Activated B cell treated with CpG ODN at 0.5 μM for 24 hours (primary cell): ENCODE measurements around the gene MPL. TPM values are rescaled to one million over a fixed set of nuclear protein-coding genes. Genes with fewer than 3 reads are reported as not detected.

Source experiments
- ATAC-seq: fragments of 200-7000 bp; cut with Tn5 transposase; one replicate; pipeline ENCODE4 v1.10.0; 2021; ENCODE audit warnings: low read depth, mild to moderate bottlenecking, moderate library complexity
- CTCF ChIA-PET: fragments of 350-600 bp; sonication (Branson Sonifier 250); formaldehyde crosslinking; loops from one replicate; lab custom pipeline; 2021; ENCODE audit warnings: antibody characterized with exemption; lab: Charles Lee
- POLR2A ChIA-PET: fragments of 350-600 bp; sonication (Branson Sonifier 250); formaldehyde crosslinking; loops from one replicate; lab custom pipeline; 2021; ENCODE audit warnings: antibody characterized with exemption; lab: Charles Lee
- DNase-seq: peaks from one replicate; pipeline ENCODE4 v3.0.0; 2022
- H3K27ac Mint-ChIP-seq: one replicate; pipeline ENCODE4 v1.8.0; 2020; ENCODE audit warnings: mixed read lengths
- H3K27me3 Mint-ChIP-seq: one replicate; pipeline ENCODE4 v1.8.0; 2021; ENCODE audit warnings: mixed read lengths
- H3K36me3 Mint-ChIP-seq: one replicate; pipeline ENCODE4 v1.8.0; 2021; ENCODE audit warnings: low read depth, mixed read lengths
- H3K4me1 Mint-ChIP-seq: one replicate; pipeline ENCODE4 v1.8.0; 2021; ENCODE audit warnings: mixed read lengths
- H3K4me3 Mint-ChIP-seq: one replicate; pipeline ENCODE4 v1.8.0; 2020; ENCODE audit warnings: mild to moderate bottlenecking, mixed read lengths
- H3K9me3 Mint-ChIP-seq: one replicate; pipeline ENCODE4 v1.8.0; 2020; ENCODE audit warnings: mixed read lengths
- intact Hi-C: fragments of 100-400 bp; cut with micrococcal nuclease; formaldehyde crosslinking; loops from one replicate; pipeline ENCODE4 v1.15.1; 2024
- total RNA-seq: library from RNA; stranded (reverse); gene quantifications from 2 replicates; pipeline ENCODE4 v1.2.3, GENCODE V29; 2022
- TF ChIP-seq, protein P1 (sequence below): fragments of 200-600 bp; IDR thresholded peaks from one replicate; pipeline ENCODE4 v1.8.0; 2022; ENCODE audit warnings: antibody characterized with exemption, mild to moderate bottlenecking

Gene MPL
- total RNA-seq, 1 donor from 2014 or later, result not detected

DNA sequence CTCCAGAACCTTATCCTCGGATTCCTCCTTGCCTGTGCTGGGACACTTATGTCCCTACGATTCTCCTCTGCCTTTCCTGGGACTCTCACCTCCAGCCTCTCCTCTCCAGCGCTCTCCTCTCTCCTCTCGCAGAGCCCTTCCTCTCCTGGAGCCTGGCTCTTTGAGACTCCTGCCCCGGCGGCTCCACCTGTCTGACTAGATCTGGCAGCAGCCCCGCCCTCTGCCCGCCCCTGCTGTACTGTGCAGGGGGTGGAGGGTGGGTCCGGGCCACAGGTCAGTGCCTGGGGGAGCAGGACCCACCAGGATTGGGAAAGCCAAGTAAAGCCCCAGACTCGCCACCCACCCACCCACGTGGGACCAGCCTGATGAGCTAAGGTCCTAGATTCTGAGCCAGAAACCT is 28.6 kb downstream of the MPL start:
- Mint-ChIP-seq H3K9me3 (no peaks in the 10 kb centered on the region), H3K4me3 (peak overlapping the region; percentile 88), H3K27ac (peak overlapping the region; percentile 43), H3K27me3 (no peaks in the 10 kb centered on the region), H3K36me3 (peaks cover 63% of the 10 kb centered on the region), H3K4me1 (peaks cover 42% of the 10 kb centered on the region)
- ATAC-seq (no peak), DNase-seq (no peak)
- intact Hi-C loops, result loop anchor here (10.0 kb wide), 1 partner anchor 681 kb away; the partner anchor contains the start of gene YBX1
- POLR2A ChIA-PET, result interaction anchor here (0.6 to 1.2 kb wide), 2 partner anchors 17 to 91 kb away, joined by 3 read pairs; no protein-coding TSS in a partner anchor
- CTCF ChIA-PET, result no interaction called here
- TF ChIP-seq, protein P1, sequence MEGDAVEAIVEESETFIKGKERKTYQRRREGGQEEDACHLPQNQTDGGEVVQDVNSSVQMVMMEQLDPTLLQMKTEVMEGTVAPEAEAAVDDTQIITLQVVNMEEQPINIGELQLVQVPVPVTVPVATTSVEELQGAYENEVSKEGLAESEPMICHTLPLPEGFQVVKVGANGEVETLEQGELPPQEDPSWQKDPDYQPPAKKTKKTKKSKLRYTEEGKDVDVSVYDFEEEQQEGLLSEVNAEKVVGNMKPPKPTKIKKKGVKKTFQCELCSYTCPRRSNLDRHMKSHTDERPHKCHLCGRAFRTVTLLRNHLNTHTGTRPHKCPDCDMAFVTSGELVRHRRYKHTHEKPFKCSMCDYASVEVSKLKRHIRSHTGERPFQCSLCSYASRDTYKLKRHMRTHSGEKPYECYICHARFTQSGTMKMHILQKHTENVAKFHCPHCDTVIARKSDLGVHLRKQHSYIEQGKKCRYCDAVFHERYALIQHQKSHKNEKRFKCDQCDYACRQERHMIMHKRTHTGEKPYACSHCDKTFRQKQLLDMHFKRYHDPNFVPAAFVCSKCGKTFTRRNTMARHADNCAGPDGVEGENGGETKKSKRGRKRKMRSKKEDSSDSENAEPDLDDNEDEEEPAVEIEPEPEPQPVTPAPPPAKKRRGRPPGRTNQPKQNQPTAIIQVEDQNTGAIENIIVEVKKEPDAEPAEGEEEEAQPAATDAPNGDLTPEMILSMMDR, result no peak

DNA sequence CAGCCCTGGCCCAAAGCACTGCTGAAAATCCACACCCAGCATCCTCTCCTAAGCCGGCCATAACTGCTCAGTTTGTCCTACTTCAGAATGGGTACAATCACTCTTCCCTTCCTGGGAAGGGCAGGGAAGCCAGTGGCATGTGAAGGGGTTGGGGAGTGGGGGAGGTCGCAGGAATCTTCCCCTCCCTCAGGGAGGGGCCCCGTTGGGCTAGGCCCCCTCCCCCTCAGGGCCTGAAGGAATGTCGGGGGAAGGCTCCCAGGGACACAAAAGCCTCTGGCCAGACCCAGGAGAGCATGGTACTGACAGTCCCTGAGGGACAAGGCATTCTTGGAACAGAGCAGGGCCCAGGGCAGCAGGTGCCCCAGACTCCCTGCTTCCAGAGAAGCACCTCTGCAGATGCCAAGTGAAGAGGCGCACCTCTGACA is 29.0 kb downstream of the MPL start:
- Mint-ChIP-seq H3K4me1 (peaks cover 42% of the 10 kb centered on the region), H3K36me3 (peaks cover 59% of the 10 kb centered on the region), H3K4me3 (peak overlapping the region; percentile 88), H3K9me3 (no peaks in the 10 kb centered on the region), H3K27ac (peak overlapping the region; percentile 85), H3K27me3 (no peaks in the 10 kb centered on the region)
- DNase-seq (no peak), ATAC-seq (no peak)
- ChIA-PET CTCF (no interaction called here), POLR2A (interaction anchor here (0.6 to 2.8 kb wide), 7 partner anchors 8 to 283 kb away, joined by 3 to 108 read pairs (median 19); partner anchors contain the start of genes CDC20, KDM4A, MED8 and SZT2)
- intact Hi-C loops, result loop anchor here (1.0 to 10.0 kb wide), 2 partner anchors 8 to 682 kb away; partner anchors contain the start of genes CDC20 and YBX1
- TF ChIP-seq, protein P1, result no peak

DNA sequence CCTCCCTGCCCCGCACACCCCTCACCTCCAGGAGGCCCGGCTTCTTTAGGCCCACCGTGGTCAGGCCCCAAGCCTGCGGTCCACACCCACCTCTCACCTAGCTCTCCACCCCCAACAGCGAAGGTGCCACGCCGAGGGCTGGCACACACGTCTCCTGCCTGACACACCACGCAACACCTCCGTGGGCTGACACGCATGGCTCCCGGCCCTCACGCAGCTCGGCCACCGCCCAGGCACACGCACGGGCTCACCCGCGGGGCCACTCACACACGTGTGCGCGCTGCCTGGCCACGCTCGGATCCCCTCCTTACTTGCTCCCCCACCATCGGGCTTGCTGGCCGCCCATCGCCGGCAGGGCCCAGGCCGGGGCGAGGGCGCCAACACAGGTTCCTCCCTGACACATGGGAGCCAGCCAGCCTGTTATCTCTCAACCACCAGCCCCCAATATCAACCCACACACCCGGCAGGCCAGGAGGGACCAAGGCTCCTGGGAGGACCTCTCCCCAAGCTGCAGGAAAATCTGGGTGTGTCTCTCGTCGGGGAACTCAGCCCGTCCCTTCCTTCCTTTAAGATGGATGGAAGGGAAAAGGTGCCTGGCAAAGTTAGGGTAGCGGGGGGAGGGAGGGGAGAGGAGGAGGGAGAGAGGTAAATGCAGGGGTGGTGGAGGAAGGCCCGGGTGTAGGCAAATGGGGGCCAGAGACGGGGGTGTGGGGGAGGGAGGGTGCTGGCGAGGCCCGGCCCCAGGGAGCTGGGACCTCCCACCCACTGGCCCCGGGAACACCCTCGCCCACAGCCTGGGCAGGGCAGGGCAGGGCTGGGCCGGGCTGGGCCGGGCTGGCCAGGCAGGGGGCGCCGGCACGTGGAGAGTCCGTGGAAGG is 29.6 kb downstream of the MPL start:
- ChIA-PET CTCF (interaction anchor here (1.2 to 1.9 kb wide), 4 partner anchors 9 to 140 kb away, joined by 5 to 7 read pairs (median 6); no protein-coding TSS in a partner anchor), POLR2A (interaction anchor here (0.6 to 2.8 kb wide), 22 partner anchors 9 to 1354 kb away, joined by 3 to 108 read pairs (median 6); partner anchors contain the start of genes CDC20, CFAP57, EBNA1BP2 and HYI)
- intact Hi-C loops, result loop anchor here (1.0 to 10.0 kb wide), 2 partner anchors 9 to 682 kb away; partner anchors contain the start of genes CDC20 and YBX1
- H3K9me3 Mint-ChIP-seq, result no peaks in the 10 kb centered on the region
- peaks cover 42% of the 10 kb centered on the region for H3K4me1 Mint-ChIP-seq
- TF ChIP-seq, protein P1, result no peak
- H3K27me3 Mint-ChIP-seq, result no peaks in the 10 kb centered on the region
- peak; percentile 44 for ATAC-seq
- H3K27ac Mint-ChIP-seq, result peak overlapping the region; percentile 85
- H3K4me3 Mint-ChIP-seq, result peak overlapping the region; percentile 88
- peak; percentile 41 for DNase-seq
- peaks cover 52% of the 10 kb centered on the region for H3K36me3 Mint-ChIP-seq

DNA sequence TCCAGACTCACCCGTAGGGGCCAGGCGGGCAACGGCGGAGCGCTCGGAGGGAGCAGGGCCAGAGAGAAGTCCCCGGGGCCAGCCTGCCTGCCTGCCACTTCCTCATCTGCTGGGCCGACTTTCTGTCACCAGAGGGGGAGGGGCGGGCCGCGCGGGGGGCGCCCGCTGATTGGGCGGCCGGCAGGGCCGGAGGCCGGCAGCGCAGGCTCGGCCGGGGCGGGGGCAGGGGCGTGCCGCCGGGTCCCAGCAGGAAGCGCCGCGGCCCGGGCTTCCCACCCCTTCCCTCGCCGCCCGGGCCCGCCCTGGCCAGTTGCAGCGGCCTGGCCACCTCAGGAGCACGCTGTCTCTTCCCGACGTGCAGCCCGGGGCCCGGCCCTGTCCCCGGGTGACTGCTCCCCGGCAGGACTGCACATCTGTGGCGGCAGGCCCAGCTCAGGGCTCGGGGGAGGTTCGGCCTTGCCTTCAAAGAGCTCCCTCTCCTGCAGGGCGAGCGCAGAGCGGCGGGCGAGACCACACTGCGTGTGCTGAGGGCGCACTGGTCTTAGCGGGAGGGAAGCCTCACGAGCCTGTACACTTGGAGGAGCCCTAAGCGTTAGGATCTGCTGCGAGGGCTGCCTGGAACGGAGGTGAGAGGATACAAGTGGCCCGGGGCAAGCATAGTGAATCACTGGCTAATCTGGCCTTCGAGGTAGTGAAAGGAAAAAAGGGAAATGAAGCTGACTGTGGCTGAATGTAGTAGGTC is 30.5 kb downstream of the MPL start, which contains the start of gene ELOVL1:
ELOVL1 (minus strand) TSS at position 108 of the 742 bp plus-strand sequence. CDS start 2,402 bp downstream, outside the sequence.
- no peaks in the 10 kb centered on the region for H3K9me3 Mint-ChIP-seq
- ATAC-seq (peak; percentile 87), DNase-seq (peak; percentile 92)
- peaks cover 42% of the 10 kb centered on the region for H3K4me1 Mint-ChIP-seq
- H3K4me3 Mint-ChIP-seq, result peak within 1 kb of the TSS; percentile 93
- POLR2A ChIA-PET, result interaction anchor here (0.6 to 2.8 kb wide), 27 partner anchors 9 to 1362 kb away, joined by 3 to 108 read pairs (median 5); partner anchors contain the start of genes CDC20, CFAP57, EBNA1BP2 and HYI
- CTCF ChIA-PET, result interaction anchor here (1.0 to 1.9 kb wide), 5 partner anchors 10 to 141 kb away, joined by 3 to 7 read pairs (median 6); partner anchors contain the start of genes MED8 and SZT2
- H3K27me3 Mint-ChIP-seq, result no peaks in the 10 kb centered on the region
- TF ChIP-seq, protein P1, result no peak
- H3K27ac Mint-ChIP-seq, result peak within 1 kb of the TSS; percentile 97
- peaks cover 44% of the 10 kb centered on the region for H3K36me3 Mint-ChIP-seq
- intact Hi-C loops, result loop anchor here (1.0 to 10.0 kb wide), 7 partner anchors 10 to 683 kb away; partner anchors contain the start of genes CDC20, CFAP57, EBNA1BP2 and MED8
